ENCODE results near the gene TMSB10.
A peak's percentile ranks its signal among the peaks of the same experiment; 100 is the strongest.
"Not testable (repeated sequence)": the region's sequence is repeated elsewhere in the genome, so short reads cannot be mapped to it uniquely, and the experiment has no call there.

The TMSB10 gene

GRCh38 chr2:84874381-84875212 is 30.9 kb upstream of the TMSB10 start:
- Histone ChIP-seq H3K36me3 (ENCODE audit: insufficient read depth, low read length) (no peaks in the 10 kb centered on the region), H3K9me3 (ENCODE audit: control insufficient read depth, insufficient read depth, low read length) (no peaks in the 10 kb centered on the region), H3K4me1 (ENCODE audit: insufficient read depth, low read length) (no peaks in the 10 kb centered on the region), H3K9ac (ENCODE audit: low read depth, low read length) (no peak overlapping the region)

- Histone ChIP-seq H3K36me3 (ENCODE audit: insufficient read depth, low read length) (no peaks in the 10 kb centered on the region), H3K9me3 (ENCODE audit: control insufficient read depth, insufficient read depth, low read length) (no peaks in the 10 kb centered on the region), H3K4me1 (ENCODE audit: insufficient read depth, low read length) (no peaks in the 10 kb centered on the region), H3K9ac (ENCODE audit: low read depth, low read length) (no peak overlapping the region)
Measured at GRCh38 chr2:84875213-84875560, 30.3 kb upstream of the TMSB10 start.

GRCh38 chr2:84875619-84876018 is 29.8 kb upstream of the TMSB10 start:
- H3K9me3 ChIP-seq (ENCODE audit: control insufficient read depth, insufficient read depth, low read length); H3K9ac ChIP-seq (ENCODE audit: low read depth, low read length); H3K36me3 ChIP-seq (ENCODE audit: insufficient read depth, low read length): not testable (repeated sequence)

GRCh38 chr2:84876369-84876768 is 29.1 kb upstream of the TMSB10 start:
- no peaks in the 10 kb centered on the region for H3K9me3 ChIP-seq (ENCODE audit: control insufficient read depth, insufficient read depth, low read length)
- H3K9ac ChIP-seq (ENCODE audit: low read depth, low read length): no peak overlapping the region
- H3K36me3 ChIP-seq (ENCODE audit: insufficient read depth, low read length): no peaks in the 10 kb centered on the region
- H3K4me1 ChIP-seq (ENCODE audit: insufficient read depth, low read length): no peaks in the 10 kb centered on the region

More at GRCh38 chr2:84875619-84876018, 29.8 kb upstream of the TMSB10 start:
- not testable (repeated sequence) for H3K4me1 ChIP-seq (ENCODE audit: insufficient read depth, low read length)

GRCh38 chr2:84878459-84878858 is 27.0 kb upstream of the TMSB10 start:
- Histone ChIP-seq H3K9ac (ENCODE audit: low read depth, low read length) (no peak overlapping the region), H3K9me3 (ENCODE audit: control insufficient read depth, insufficient read depth, low read length) (no peaks in the 10 kb centered on the region), H3K4me1 (ENCODE audit: insufficient read depth, low read length) (no peaks in the 10 kb centered on the region; the same call in 1 of the 2 replicates), H3K36me3 (ENCODE audit: insufficient read depth, low read length) (no peaks in the 10 kb centered on the region)

GRCh38 chr2:84878896-84879583 is 26.4 kb upstream of the TMSB10 start:
- Histone ChIP-seq H3K36me3 (ENCODE audit: insufficient read depth, low read length) (no peaks in the 10 kb centered on the region), H3K9ac (ENCODE audit: low read depth, low read length) (no peak overlapping the region), H3K9me3 (ENCODE audit: control insufficient read depth, insufficient read depth, low read length) (no peaks in the 10 kb centered on the region), H3K4me1 (ENCODE audit: insufficient read depth, low read length) (no peaks in the 10 kb centered on the region; the same call in 1 of the 2 replicates)

GRCh38 chr2:84879584-84880394 is 25.7 kb upstream of the TMSB10 start:
- H3K4me1 ChIP-seq (ENCODE audit: insufficient read depth, low read length): no peaks in the 10 kb centered on the region; the same call in 1 of the 2 replicates
- no peaks in the 10 kb centered on the region for H3K9me3 ChIP-seq (ENCODE audit: control insufficient read depth, insufficient read depth, low read length)
- peak overlapping the region; percentile 76 for H3K9ac ChIP-seq (ENCODE audit: low read depth, low read length)
- no peaks in the 10 kb centered on the region for H3K36me3 ChIP-seq (ENCODE audit: insufficient read depth, low read length)

- H3K36me3 ChIP-seq (ENCODE audit: insufficient read depth, low read length): no peaks in the 10 kb centered on the region
- H3K9ac ChIP-seq (ENCODE audit: low read depth, low read length): peak overlapping the region; percentile 76
- H3K9me3 ChIP-seq (ENCODE audit: control insufficient read depth, insufficient read depth, low read length): no peaks in the 10 kb centered on the region
- H3K4me1 ChIP-seq (ENCODE audit: insufficient read depth, low read length): no peaks in the 10 kb centered on the region; the same call in 1 of the 2 replicates
Measured at GRCh38 chr2:84880395-84880644, 25.1 kb upstream of the TMSB10 start.

- Histone ChIP-seq H3K9ac (ENCODE audit: low read depth, low read length) (peak within 1 kb of the TSS; percentile 76), H3K9me3 (ENCODE audit: control insufficient read depth, insufficient read depth, low read length) (no peaks in the 10 kb centered on the region), H3K36me3 (ENCODE audit: insufficient read depth, low read length) (no peaks in the 10 kb centered on the region), H3K4me1 (ENCODE audit: insufficient read depth, low read length) (no peaks in the 10 kb centered on the region; the same call in 1 of the 2 replicates)
Measured at GRCh38 chr2:84880645-84881521, 24.6 kb upstream of the TMSB10 start, which contains the start of gene TRABD2A. TRABD2A (minus strand) TSS chr2:84881084; CDS start chr2:84881039, 45 bp downstream.

- peak overlapping the region; percentile 76 for H3K9ac ChIP-seq (ENCODE audit: low read depth, low read length)
- no peaks in the 10 kb centered on the region for H3K36me3 ChIP-seq (ENCODE audit: insufficient read depth, low read length)
- H3K4me1 ChIP-seq (ENCODE audit: insufficient read depth, low read length): no peaks in the 10 kb centered on the region; the same call in 1 of the 2 replicates
- H3K9me3 ChIP-seq (ENCODE audit: control insufficient read depth, insufficient read depth, low read length): no peaks in the 10 kb centered on the region
Measured at GRCh38 chr2:84881581-84882413, 23.7 kb upstream of the TMSB10 start.

- H3K9me3 ChIP-seq (ENCODE audit: control insufficient read depth, insufficient read depth, low read length): no peaks in the 10 kb centered on the region
- H3K9ac ChIP-seq (ENCODE audit: low read depth, low read length): peak overlapping the region; percentile 76; the same call in 1 of the 2 replicates
- H3K4me1 ChIP-seq (ENCODE audit: insufficient read depth, low read length): no peaks in the 10 kb centered on the region; the same call in 1 of the 2 replicates
- no peaks in the 10 kb centered on the region for H3K36me3 ChIP-seq (ENCODE audit: insufficient read depth, low read length)
Measured at GRCh38 chr2:84882414-84882738, 23.1 kb upstream of the TMSB10 start.

- Histone ChIP-seq H3K36me3 (ENCODE audit: insufficient read depth, low read length) (no peaks in the 10 kb centered on the region), H3K9ac (ENCODE audit: low read depth, low read length) (no peak overlapping the region), H3K4me1 (ENCODE audit: insufficient read depth, low read length) (no peaks in the 10 kb centered on the region; the same call in 1 of the 2 replicates), H3K9me3 (ENCODE audit: control insufficient read depth, insufficient read depth, low read length) (no peaks in the 10 kb centered on the region)
Measured at GRCh38 chr2:84882775-84883550, 22.5 kb upstream of the TMSB10 start.

Measured in ES-I3 (cell line).